IMR-90 (cell line): Measurements from ENCODE around the gene KICS2. TPM values are rescaled to one million over a fixed set of nuclear protein-coding genes. Genes with fewer than 3 reads are reported as not detected.

Experiments used
- ATAC-seq: fragments of 200-7000 bp; cut with Tn5 transposase; 2 replicates; pipeline ENCODE4 v1.9.1; 2020; ENCODE audit warnings: low read depth, mild to moderate bottlenecking, moderate library complexity
- BruUV-seq: library from RNA; stranded (reverse); fragments of 400-500 nt; replicated peaks from 2 replicates; lab custom pipeline; 2021; lab: Mats Ljungman, UMichigan
- CTCF ChIA-PET: fragments of 300-600 bp; formaldehyde crosslinking; extraction: SDS; loops from one replicate; lab custom pipeline; 2021; ENCODE audit warnings: antibody characterized with exemption; lab: Yijun Ruan, JAX
- POLR2A ChIA-PET: fragments of 300-600 bp; sonication (Branson Sonifier 250); formaldehyde crosslinking; loops from one replicate; lab custom pipeline; 2022; ENCODE audit warnings: antibody characterized with exemption; ENCODE audit not compliant: unreplicated experiment; lab: Charles Lee
- DNase-seq: peaks from one replicate; pipeline ENCODE4 v3.0.0; 2013
- H2AFZ ChIP-seq: replicated peaks from 2 replicates; pipeline ENCODE3; 2013; ENCODE audit warnings: low read length, mild to moderate bottlenecking; ENCODE audit not compliant: poor library complexity
- H2AK5ac ChIP-seq: 2 replicates; pipeline ENCODE4 v1.6.1; 2013; ENCODE audit warnings: low read depth, low read length, inconsistent platforms
- H2AK9ac ChIP-seq: replicated peaks from 2 replicates; pipeline ENCODE3; 2013; ENCODE audit warnings: mild to moderate bottlenecking, low read depth, low read length, moderate library complexity; ENCODE audit not compliant: poor library complexity
- H2BK120ac ChIP-seq: 2 replicates; pipeline ENCODE4 v1.6.1; 2013; ENCODE audit warnings: low read depth, low read length, inconsistent platforms
- H2BK15ac ChIP-seq: 3 replicates; pipeline ENCODE4 v1.6.1; 2013; ENCODE audit warnings: low read depth, low read length, inconsistent platforms
- H2BK20ac ChIP-seq: 2 replicates; pipeline ENCODE4 v1.6.1; 2013; ENCODE audit warnings: low read depth, mild to moderate bottlenecking, inconsistent platforms, low read length, moderate library complexity
- H2BK5ac ChIP-seq: 2 replicates; pipeline ENCODE4 v1.6.1; 2013; ENCODE audit warnings: mild to moderate bottlenecking, low read depth, low read length, inconsistent platforms; ENCODE audit not compliant: poor library complexity, severe bottlenecking
- H3K14ac ChIP-seq: replicated peaks from 2 replicates; pipeline ENCODE4 v1.6.1; 2013; ENCODE audit warnings: low read depth, low read length, inconsistent platforms
- H3K18ac ChIP-seq: 2 replicates; pipeline ENCODE4 v1.6.1; 2013; ENCODE audit warnings: low read depth, low read length, control low read depth
- H3K23ac ChIP-seq: 2 replicates; pipeline ENCODE4 v1.6.1; 2013; ENCODE audit warnings: low read depth, low read length, inconsistent platforms
- H3K27ac ChIP-seq: 2 replicates; pipeline ENCODE4 v1.5.1; 2013; ENCODE audit warnings: mild to moderate bottlenecking, control low read depth, low read length; ENCODE audit not compliant: insufficient read depth
- H3K27me3 ChIP-seq: 2 replicates; pipeline ENCODE4 v1.6.1; 2013; ENCODE audit warnings: low read length; ENCODE audit not compliant: control insufficient read depth, insufficient read depth
- H3K36me3 ChIP-seq: 2 replicates; pipeline ENCODE4 v1.6.1; 2013; ENCODE audit warnings: low read length, mixed read lengths; ENCODE audit not compliant: control insufficient read depth, insufficient read depth
- H3K4ac ChIP-seq: 2 replicates; pipeline ENCODE4 v1.6.1; 2013; ENCODE audit warnings: low read depth, low read length, inconsistent platforms
- H3K4me1 ChIP-seq: 2 replicates; pipeline ENCODE4 v1.6.1; 2013; ENCODE audit warnings: low read length, mixed read lengths; ENCODE audit not compliant: control insufficient read depth, insufficient read depth
- H3K4me2 ChIP-seq: 2 replicates; pipeline ENCODE4 v1.6.1; 2013; ENCODE audit warnings: low read depth, mild to moderate bottlenecking, control low read depth, low read length, moderate library complexity
- H3K4me3 ChIP-seq: 2 replicates; pipeline ENCODE4 v1.5.1; 2013; ENCODE audit warnings: low read depth, mild to moderate bottlenecking, control low read depth, low read length, moderate library complexity; ENCODE audit not compliant: insufficient read depth
- H3K56ac ChIP-seq: 2 replicates; pipeline ENCODE4 v1.6.1; 2013; ENCODE audit warnings: low read length, inconsistent platforms; ENCODE audit not compliant: insufficient read depth; ENCODE audit errors: extremely low read depth
- H3K79me1 ChIP-seq, 2 experiments: 2 replicates each; pipeline ENCODE4 v1.6.1; 2013; ENCODE audit warnings: low read length in 2 of 2, inconsistent platforms in 1 of 2, low read depth in 1 of 2
- H3K9ac ChIP-seq: 2 replicates; pipeline ENCODE4 v1.6.1; 2013; ENCODE audit warnings: low read depth, low read length, control low read depth
- H3K9me1 ChIP-seq: 2 replicates; pipeline ENCODE4 v1.6.1; 2013; ENCODE audit warnings: low read length, inconsistent platforms; ENCODE audit not compliant: insufficient read depth
- H3K9me3 ChIP-seq: 2 replicates; pipeline ENCODE4 v1.6.1; 2013; ENCODE audit warnings: low read length; ENCODE audit not compliant: control insufficient read depth, insufficient read depth
- H4K20me1 ChIP-seq: 2 replicates; pipeline ENCODE4 v1.6.1; 2013; ENCODE audit warnings: low read length, inconsistent platforms; ENCODE audit not compliant: insufficient read depth
- H4K5ac ChIP-seq: 2 replicates; pipeline ENCODE4 v1.6.1; 2013; ENCODE audit warnings: mild to moderate bottlenecking, low read depth, low read length, control low read depth
- H4K8ac ChIP-seq, 2 experiments: 2 replicates each; pipeline ENCODE4 v1.6.1; 2013; ENCODE audit warnings: low read depth in 2 of 2, low read length in 2 of 2, control low read depth in 1 of 2, inconsistent platforms in 1 of 2
- H4K91ac ChIP-seq: 2 replicates; pipeline ENCODE4 v1.6.1; 2013; ENCODE audit warnings: low read depth, low read length, inconsistent platforms; ENCODE audit not compliant: insufficient read depth
- CEBPB ChIP-seq: IDR thresholded peaks from 2 replicates; pipeline ENCODE4 v1.6.1; 2012; ENCODE audit warnings: low read depth, low read length, improper control_type of control experiment
- SMC3 ChIP-seq: fragments of 150-350 bp; IDR thresholded peaks from 2 replicates; pipeline ENCODE4 v1.6.1; 2016; ENCODE audit warnings: low read depth, mild to moderate bottlenecking, antibody characterized with exemption, low read length, moderate library complexity
- WGBS, 2 experiments: methylation state at CpG; one replicate each; pipeline versions ENCODE4 v1.1.5 to v1.1.7; 2013; ENCODE audit warnings: missing lambda C conversion rate in 2 of 2; ENCODE audit not compliant: insufficient read length in 1 of 2; ENCODE audit errors: extremely low coverage in 2 of 2; 5-methylcytosine and 5-hydroxymethylcytosine counted together
- dilution Hi-C: fragments of 300-500 bp; cut with HindIII; formaldehyde crosslinking; loops from one replicate; pipeline ENCODE4 v1.14.3; 2018; ENCODE audit warnings: low sequenced_read_pairs; ENCODE audit not compliant: unreplicated experiment
- in situ Hi-C: fragments of 300-500 bp; cut with MboI; formaldehyde crosslinking; loops from 3 replicates; pipeline ENCODE4 v1.14.3; 2019; ENCODE audit warnings: low sequenced_read_pairs, inconsistent platforms, mixed read lengths
- intact Hi-C: fragments of 100-400 bp; cut with micrococcal nuclease; formaldehyde crosslinking; loops from 2 replicates; pipeline ENCODE4 v1.10.0; 2022
- polyA plus RNA-seq, 3 experiments: library from polyadenylated mRNA; depleted of rRNA; stranded (reverse); fragments of >200 nt; gene quantifications; 2 replicates each; pipeline ENCODE4 v1.2.3, GENCODE V29; 2012; ENCODE audit warnings: low replicate concordance in 1 of 3
- total RNA-seq: library from RNA; depleted of rRNA; stranded (reverse); fragments of >200 nt; gene quantifications from 2 replicates; pipeline ENCODE4 v1.2.3, GENCODE V29; 2012

KICS2 gene
- total and polyA plus RNA-seq, 2 of the 4 experiments (the other 2 are of a cell fraction): 2.4 to 6.1 TPM

DNA sequence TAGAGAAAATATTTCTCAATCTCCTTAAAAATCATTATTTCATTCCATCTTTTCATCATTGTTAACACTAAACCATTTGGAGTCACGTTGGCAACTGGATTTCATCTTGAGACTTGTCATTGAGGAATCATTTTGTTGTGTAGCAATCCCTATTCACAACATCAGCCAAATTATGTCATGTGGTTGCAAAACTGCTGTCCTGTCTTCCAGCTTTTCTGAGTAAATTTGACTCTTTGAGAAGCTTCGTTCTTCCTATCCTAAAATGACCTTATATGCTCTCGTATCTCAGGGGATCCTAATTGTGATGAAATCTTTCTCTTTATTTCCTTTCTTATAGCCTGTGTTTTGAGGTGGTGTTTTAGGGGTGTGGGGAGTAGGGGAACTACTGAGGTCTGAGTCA is 30.6 kb upstream of the KICS2 start:
- dilution Hi-C loops (loop anchor here (25.0 kb wide), 1 partner anchor 415 kb away; the partner anchor contains the start of gene SRGAP1), intact Hi-C loops (loop anchor here (5.0 to 10.0 kb wide), 2 partner anchors 170 to 338 kb away; no protein-coding TSS in a partner anchor), in situ Hi-C loops (no loop called here)
- H4K5ac ChIP-seq: peak overlapping the region; percentile 67; the same call in 1 of the 2 replicates
- H3K23ac ChIP-seq: no peak overlapping the region
- peak overlapping the region; percentile 29; the same call in 1 of the 2 replicates for H3K4me2 ChIP-seq
- peak overlapping the region; percentile 11; the same call in 1 of the 2 replicates for H2BK120ac ChIP-seq
- no peak overlapping the region for H3K9ac ChIP-seq
- no peaks in the 10 kb centered on the region for H3K27me3 ChIP-seq
- BruUV-seq: no TSS peak
- ChIA-PET CTCF (interaction anchor here (0.6 kb wide), 1 partner anchor 413 kb away, joined by 3 read pairs; no protein-coding TSS in a partner anchor), POLR2A (no interaction called here)
- no peaks in the 10 kb centered on the region for H4K20me1 ChIP-seq
- no peak overlapping the region for H2AFZ ChIP-seq
- peak; percentile 61 for DNase-seq
- ATAC-seq: peak; percentile 32; the same call in 1 of the 2 replicates
- H3K18ac ChIP-seq: peak overlapping the region; percentile 78
- H2AK9ac ChIP-seq: no peak overlapping the region
- peak overlapping the region; percentile 35; the same call in 1 of the 2 replicates for H3K27ac ChIP-seq
- H2BK5ac ChIP-seq: peak overlapping the region; percentile 27
- peak overlapping the region; percentile 23; the same call in 1 of the 2 replicates for H3K4ac ChIP-seq
- H4K8ac ChIP-seq: peak overlapping the region; percentile 50 to 55; a peak in 2 of 4 replicates
- H2BK15ac ChIP-seq: peak overlapping the region; percentile 48; the same call in 1 of the 3 replicates
- H3K9me3 ChIP-seq: no peaks in the 10 kb centered on the region
- no peaks in the 10 kb centered on the region for H3K36me3 ChIP-seq
- peak overlapping the region; percentile 33; the same call in 1 of the 2 replicates for H2BK20ac ChIP-seq
- no peak for TF ChIP-seq SMC3
- TF ChIP-seq CEBPB: peak; percentile 81
- H3K4me3 ChIP-seq: no peak overlapping the region
- no peaks in the 10 kb centered on the region for H3K79me1 ChIP-seq
- WGBS, 2 experiments: no CpG with 5 or more reads among the region's 3 CpGs
- H3K14ac ChIP-seq: peak overlapping the region; percentile 70; the same call in 1 of the 2 replicates
- peaks cover 3% of the 10 kb centered on the region; the same call in 1 of the 2 replicates for H3K4me1 ChIP-seq
- no peak overlapping the region for H2AK5ac ChIP-seq
- H3K56ac ChIP-seq: no peak overlapping the region; the same call in 1 of the 2 replicates
- H3K9me1 ChIP-seq: 0 out of 2 replicates have a peak, but pooled peaks cover 3% of the 10 kb centered on the region
- 0 out of 2 replicates have a peak overlapping the region, but pooled peaks have one; percentile 9 for H4K91ac ChIP-seq
